HG02588 (cell line): ENCODE data around the gene PRKG1.

ENCODE experiments used
- ATAC-seq: cut with Tn5 transposase; IDR thresholded peaks from one replicate; pipeline ENCODE4 v1.9.1; 2021; ENCODE audit warnings: mild to moderate bottlenecking, moderate library complexity; ENCODE audit not compliant: unreplicated experiment

The PRKG1 gene

DNA sequence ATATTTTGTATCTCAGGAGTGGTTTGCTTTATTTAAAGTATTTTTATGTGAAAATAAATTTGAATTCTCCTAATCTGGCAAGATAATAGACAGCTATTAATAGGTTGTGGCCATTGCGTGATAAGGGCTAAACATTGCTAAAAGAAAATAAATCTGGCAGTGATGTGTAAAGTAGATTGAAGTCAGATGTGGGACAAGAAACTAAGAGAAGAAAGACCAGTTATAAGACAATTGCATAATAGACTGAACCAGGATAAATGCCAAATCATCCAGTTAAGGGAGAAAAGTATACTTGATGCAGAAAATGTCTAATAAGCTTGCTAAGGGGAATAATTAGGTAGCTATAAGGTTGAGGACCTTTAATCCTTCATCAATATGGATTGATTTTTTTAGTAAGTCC lies 822.6 kb downstream of the PRKG1 start:
- ATAC-seq, result no peak

DNA sequence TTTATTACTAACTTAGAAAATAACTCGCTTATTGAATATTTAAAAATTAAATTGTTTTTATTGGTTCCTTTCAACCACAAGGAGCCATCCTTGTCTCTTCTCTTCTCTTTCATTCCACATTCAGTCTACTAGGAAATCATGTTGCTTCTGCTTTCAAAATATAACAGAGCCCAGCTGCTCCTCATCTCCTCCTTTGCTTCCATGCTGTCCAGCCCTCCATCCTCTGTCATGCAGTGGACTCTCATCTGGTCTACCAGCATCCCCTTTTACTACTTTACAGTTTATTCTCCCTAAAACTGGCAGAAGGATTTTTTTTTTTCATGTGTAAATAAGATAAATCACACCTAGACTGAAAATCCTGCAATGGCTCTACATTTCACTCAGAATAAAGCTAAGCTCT lies 823.3 kb downstream of the PRKG1 start:
- no peak for ATAC-seq

DNA sequence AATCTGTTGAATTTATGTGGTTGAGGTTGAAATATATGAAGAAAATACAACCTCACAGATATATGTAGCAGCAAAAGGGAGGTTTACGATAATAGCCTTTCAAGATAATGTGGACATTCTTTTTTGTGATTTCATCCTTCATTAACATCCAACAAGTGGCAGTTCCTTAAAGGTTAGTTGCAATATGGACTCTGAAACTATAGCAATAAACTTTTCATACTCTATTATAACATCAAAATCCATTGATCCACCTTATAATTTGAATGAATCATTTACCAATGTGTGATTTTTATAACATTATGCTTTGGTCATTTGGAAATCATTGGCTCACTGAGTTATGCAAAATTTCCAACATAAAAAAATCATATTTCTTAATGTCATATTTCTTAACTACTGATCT lies 825.9 kb downstream of the PRKG1 start:
- no peak for ATAC-seq

DNA sequence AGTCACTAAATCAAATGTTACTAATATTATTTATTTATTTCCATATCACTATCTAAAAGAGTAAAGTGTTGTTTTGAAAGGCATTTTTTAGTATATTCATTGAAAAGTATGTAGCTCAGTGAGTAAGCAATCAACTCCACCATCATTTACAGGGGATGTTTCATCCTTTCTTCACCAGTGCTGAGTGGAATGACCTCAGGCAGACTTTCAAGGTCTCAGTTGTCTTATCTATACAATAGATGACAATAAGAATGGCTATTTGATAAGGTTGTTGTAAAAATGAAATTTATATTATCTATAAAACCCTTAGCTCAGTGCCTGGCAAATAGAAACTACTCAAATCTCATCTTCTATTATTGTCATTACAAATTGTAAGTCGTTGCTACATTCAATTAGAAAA lies 829.4 kb downstream of the PRKG1 start:
- no peak for ATAC-seq

DNA sequence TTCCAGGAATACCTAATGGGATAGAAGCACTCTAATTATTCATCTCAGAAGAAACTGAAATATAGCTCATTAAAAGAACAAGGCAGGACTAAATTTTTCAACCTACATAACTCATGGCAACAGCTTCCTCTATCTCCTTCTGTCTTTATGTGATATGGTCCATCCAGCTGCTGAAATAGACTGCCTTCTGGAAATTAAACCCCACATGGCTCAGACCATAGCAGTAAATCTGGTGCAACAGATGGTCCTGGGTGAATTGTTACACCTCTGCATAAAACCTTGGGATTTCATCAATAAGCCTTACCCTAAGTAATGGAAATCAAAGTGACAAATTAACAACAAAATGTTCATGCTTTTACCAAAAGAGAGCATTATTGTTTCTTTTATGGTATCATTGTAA lies 830.7 kb downstream of the PRKG1 start:
- no peak for ATAC-seq

DNA sequence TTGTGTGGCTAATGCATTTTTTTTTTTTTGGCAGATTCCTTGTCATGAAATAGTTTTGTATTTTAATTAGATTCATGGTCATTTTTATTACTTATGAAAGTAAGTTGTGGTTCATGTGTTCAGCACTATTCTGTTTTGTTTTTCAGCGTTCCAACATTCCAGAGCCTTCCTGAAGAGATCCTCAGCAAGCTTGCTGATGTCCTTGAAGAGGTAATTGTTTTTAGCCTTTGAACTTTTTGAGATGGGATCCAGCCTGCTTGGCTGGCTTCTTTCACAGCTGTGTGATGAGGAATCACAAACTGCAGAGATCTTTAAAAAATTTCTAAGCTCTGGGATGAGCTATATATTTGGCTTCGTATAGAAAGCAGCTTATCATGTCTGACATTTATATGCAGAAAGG lies 833.1 kb downstream of the PRKG1 start:
- no peak for ATAC-seq

DNA sequence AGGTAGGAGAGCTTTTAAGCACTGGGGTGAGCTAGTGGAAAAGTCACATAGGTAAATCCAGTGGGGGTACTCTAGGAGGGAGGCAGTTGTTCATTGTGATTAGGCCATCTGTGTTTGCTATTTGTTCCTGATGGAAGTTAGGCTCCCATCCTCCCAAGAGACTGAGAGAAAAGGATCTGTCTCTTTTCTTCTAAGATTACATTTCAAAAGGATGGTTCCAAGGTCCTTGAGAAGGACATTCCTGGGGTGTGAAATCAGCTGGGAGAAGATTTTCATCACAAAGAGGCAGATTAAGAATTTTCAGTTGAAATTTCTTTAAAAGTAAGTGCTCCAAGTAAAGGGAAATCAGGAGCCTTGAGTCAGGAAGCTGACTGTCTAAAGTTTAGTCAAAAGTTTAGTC lies 835.9 kb downstream of the PRKG1 start:
- ATAC-seq, result no peak

DNA sequence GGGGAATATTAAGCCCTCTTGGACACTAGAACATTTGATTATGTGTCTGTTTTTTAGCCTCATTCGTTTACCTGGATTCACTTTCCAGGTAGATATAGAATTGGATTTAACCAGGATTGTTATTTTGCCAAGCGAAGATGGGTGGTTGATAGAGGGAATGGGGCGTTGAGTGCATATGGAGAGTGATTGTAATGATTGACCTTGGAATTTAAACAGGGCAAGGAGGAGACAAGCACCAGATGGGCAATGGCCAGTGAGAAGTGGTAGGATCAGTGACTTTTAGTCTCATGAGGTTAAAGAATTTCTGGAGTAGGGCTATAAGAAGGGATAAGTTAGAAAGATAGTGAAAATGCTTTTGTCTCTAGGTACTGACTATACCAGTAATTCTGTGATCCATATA lies 836.3 kb downstream of the PRKG1 start:
- ATAC-seq, result no peak

DNA sequence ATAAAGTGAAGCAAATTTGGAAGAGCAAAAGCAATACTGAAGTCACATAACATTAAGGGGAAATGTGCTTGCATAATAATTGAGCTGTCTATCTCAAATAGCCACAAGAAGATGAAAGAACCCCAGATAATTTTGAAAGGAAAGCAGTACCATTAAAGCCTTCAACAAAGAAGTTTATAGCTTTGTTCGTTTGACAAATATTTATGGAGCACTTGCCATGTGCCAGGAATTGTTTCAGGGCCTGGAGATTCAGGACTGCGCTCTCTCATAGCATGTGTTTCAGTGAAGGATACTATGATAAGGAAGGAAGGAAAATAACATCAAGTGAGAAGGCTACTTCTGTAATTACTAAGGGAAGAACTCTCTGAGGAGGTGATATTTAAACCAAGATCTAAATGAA lies 837.4 kb downstream of the PRKG1 start:
- ATAC-seq, result no peak

DNA sequence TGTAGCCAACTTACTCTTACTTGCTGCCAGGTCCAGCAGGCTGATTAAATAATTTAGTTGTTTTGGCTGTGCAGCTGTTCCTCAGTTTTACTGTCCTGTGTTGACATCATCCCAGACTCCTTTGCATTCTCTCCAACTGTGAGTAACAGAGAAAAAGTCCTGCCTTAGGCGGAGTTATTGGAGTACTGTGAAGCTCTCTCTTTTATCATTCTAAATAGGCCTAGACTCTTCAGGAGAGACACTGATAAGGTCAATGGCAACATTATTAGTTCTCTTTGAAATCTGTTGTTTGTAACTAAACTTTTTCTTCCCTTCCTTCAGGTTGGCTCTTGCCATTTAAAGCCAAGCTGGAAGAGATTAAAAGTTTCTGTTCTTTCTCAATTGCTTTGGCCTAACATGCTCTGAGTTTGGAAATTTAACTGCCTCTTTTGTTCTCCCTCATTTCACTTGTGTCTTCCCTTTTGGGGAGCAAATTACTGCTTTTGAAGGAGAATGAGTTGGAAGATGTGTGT lies 840.8 kb downstream of the PRKG1 start:
- no peak for ATAC-seq

DNA sequence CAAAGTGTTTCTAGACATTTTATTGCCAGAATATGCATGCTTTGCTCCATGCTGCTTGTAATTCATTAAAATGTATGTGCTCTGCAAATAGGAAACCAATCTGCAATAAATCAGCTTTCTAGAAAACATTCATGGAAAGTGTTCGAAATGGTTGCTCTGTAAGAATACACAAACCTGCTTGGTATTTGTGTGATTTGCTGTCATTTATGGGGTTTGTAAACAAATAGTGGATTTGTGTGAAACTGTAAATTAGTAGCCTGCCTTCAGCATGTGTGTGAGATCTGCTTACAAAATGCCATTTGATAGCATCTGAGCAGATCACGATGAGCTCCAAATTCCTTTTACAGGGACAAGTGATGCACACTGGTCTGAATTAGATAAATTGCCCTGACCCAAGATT lies 844.2 kb downstream of the PRKG1 start:
- no peak for ATAC-seq

DNA sequence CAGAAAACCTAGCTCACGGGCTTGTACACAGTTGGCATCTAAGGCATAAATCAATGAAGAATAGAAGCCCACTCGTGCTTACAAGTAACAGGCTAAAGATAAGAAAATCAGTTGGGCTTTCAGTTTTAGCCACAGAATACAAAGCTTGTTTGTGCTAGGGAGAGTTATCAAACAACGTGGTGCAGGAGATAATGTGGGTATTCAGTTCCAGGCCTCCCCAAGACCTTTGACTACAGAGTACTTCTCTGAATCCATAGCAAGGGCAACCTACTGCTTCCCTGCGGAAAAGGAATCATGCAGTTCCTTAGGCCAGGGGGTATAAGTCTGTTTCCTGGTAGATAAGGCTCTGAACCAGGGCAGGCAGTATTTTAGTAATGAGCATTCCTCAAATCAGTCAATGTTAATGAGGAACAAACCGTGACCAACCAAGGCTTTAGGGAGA lies 844.6 kb downstream of the PRKG1 start:
- no peak for ATAC-seq

DNA sequence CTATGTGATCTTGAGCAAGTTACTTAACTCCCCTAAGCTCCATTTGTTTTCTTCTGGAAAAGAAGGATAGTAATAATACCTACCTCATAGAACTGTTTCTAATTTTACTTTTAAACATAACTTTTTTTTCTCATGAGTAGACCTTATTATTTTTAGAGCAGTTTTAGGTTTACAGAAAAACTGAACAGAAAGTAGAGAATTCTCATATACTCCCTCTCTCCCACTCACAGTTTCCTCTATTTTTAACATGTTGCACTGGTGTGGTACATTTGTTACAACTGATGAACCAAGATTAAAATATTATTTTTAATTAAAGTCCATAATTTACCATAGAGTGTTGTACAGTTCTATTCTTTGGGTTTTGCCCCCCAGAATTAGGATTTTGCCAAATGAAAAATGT lies 846.4 kb downstream of the PRKG1 start:
- no peak for ATAC-seq

DNA sequence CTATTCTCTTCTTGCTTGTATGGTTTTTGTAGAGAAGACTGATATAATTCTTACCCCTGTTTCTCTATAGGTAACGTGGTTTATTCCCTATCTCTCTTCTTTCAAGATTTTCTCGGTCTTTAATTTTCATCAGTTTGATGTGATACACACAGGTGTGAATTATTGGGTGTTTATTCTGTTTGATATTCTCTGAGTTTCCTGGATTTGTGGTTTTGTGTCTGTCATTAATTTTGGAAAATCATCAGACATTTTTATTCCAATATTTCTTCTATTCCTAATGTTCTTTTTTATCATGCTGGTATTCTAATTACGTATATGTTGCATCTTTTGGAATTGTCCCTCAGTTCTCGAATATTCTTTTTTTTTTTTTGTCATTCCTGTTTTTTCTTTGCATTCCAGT lies 850.1 kb downstream of the PRKG1 start:
- ATAC-seq, result no peak

DNA sequence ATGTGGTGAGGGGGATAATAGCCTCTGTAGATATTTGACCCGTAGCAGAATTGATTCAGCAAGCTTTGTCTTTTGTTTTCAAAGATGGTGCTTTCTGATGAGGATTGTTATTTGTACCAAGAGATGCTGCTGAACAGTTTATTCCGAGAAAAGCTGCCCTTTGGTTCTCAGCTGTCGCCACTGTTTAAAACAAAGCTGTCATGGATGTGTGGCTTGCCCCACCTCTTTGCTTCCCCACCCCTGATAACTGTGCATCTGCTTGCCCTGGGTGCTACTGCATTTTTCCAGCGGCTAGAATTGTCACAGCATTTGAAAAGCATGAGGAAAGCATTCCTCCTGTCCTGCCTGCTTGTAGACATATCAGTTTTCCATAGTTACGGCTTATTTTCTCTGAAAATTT lies 852.0 kb downstream of the PRKG1 start:
- ATAC-seq, result no peak

DNA sequence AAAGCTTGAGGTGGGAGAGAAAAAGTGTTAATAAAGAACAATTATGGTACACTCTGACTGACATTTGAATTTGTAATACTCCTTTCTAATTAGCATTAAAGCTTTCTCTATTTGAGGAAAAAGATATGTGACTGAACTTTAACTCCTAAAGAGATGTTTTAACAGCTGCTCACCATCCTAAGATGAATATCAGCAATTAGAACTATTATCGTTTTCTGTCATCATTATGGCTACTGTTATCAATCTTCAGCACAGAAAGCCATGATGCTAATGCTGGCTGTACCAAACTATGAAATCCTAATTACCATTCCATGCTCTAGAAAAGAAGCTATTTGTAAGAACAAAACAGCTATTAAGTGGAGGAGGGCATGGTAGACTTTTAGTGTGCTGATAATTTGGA lies 853.9 kb downstream of the PRKG1 start:
- no peak for ATAC-seq

DNA sequence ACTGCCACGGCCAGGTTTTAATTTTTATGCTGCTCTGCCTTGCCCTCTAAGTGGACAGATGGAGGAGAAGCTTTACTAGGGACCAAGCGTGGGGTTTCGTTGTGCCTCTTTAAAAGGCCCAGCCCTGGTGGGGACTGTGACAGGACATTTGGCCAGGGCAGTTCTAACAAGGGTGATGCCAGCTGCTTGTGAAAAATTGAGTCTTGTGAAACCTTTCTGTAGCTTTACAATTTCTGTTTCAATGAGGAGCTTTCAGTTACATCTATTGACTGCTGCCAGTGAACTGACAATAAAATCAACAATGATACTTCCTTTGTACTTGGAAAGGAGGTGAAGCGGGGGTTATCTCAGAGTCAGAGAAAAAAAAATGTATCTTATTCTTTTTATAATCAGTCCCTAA lies 858.2 kb downstream of the PRKG1 start:
- ATAC-seq, result no peak

DNA sequence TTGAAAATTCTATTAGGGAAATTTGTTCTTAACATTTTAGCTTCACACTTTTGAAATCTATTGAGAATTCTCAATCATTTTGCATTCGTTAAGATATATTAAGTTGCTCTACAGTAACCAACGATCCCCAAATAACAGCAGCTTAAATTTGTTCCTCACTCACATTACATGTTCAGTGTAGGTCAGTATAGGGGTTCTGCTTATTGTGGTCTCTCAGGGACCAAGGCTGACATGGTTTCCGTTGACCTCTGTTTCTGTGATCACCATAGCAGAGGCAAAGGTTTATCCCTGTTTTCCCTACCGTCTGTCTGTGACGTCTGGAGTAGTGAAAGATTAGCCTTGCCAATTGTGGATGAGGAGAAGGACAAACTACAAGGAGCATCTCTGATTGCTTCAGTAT lies 860.1 kb downstream of the PRKG1 start:
- no peak for ATAC-seq

DNA sequence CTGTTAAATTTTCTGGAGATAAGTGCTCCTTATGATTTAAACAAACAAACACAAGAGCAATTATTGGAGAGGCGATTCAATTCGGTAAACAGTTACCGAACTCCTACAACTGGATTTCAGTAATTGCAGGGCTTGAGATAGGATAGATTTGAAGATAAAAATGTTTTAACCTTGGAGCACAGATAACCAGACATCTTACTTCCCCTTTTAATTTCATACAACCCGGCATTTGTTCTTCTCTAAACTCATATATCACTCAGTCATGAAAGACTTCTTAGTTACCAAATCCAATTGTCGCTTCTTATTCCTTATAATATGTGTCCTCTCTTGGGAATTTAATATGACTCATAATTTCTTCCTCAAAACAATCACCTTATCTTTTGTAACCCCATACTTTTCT lies 861.1 kb downstream of the PRKG1 start:
- ATAC-seq, result no peak

DNA sequence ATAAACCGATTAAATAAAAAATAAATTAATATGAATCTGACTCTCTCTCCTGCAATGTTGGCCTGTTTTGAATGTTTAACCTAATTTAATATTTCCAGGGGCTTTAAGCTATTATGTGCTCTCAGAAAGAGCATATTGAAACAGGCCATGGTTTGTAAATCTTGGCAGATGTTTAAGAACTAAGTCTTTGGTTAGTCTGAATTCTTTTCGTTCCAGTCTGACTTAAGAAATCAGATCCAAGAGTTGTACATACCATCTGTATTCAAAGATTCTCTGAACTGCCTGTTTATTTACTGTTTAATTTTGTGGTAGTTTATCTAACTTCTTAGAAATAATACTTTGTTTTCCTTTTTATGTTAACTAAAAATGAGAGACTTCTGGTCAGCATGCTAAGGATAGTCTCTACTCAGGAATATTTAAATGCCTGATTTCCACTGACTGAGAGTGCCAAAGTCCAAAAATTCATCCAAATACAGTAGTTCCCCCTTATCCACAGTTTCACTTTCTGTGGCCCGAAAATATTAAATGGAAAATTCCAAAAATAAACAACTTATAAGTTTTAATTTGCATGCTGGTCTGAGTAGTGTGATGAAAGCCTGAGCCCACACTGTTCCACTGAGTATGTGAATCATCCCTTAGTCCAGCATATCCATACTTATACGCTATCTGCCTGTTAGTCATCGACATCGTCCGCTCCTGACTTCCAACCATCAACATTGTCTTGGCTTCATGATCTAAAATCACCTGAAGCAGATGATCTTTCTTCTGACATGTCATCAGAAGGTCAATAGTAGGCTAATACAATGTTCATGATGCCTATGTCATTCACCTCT lies 863.2 kb downstream of the PRKG1 start:
- ATAC-seq, result no peak

DNA sequence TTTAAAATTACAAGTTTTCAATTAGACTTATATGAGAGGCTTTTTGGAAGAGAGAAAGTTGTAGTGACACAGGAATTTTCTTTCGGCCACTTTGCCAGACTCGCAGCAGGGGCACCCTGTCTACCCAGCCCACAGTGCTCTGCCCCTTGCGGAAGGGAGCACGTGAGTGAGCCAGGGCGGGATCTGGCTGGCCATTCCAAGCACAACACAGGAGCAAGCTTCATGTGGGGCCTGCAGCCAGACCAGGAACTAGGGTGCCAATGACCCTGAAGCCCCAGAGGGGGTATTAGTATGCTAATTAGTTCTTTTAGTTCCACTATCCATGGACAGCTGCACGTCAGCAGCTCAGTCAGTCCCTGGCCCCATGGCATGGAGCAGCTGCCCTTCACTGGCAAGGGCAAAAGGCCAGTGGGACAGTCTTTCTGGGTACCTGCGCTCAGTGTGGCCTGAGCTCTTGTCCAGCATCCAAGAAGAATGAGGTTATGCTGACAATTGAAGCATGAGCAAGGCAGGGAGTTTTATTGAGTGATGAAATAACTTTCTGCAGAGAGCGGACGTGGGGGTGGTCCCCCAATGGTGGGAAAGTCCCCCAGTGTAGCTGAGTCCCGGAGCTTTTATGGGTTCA lies 876.2 kb downstream of the PRKG1 start:
- ATAC-seq, result no peak

DNA sequence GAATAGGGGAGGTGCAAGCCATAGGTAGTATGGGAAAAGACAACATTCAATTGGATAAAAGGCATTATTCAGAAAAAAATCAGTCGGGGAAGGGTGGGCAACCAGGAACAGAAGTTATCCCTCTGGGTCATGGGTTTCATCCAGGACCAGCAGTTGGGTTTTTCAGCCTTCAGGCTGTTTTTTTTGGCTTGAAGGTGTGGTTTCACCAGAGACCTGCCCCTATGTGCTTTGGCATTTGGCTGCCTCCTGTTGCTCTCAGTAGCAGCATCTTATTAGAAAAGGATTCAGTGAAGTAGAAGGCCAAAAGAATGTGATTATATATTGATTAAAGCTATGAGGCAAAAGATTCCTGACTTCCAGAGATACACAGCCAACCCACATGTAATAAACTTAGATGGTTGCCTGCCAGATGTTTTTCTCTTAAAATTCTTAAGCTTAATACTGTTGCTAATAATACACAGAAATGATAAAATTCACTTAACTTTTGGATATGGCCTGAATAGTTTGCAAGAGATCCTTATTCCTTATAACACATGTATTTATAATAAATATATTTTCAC lies 876.8 kb downstream of the PRKG1 start:
- no peak for ATAC-seq
